HFFc6 (cell line): ENCODE results near the gene TTC21A. TPM values are rescaled to one million over a fixed set of nuclear protein-coding genes. Genes with fewer than 3 reads are reported as not detected.
"Not testable (repeated sequence)": the region's sequence is repeated elsewhere in the genome, so short reads cannot be mapped to it uniquely, and the experiment has no call there.

Experiments
- DNase-seq: peaks from one replicate; pipeline ENCODE4 v3.0.0-alpha.2; 2018
- H3K27ac Mint-ChIP-seq: 2 replicates; pipeline ENCODE4 v1.8.0; 2020; ENCODE audit warnings: mild to moderate bottlenecking, mixed read lengths
- H3K27me3 Mint-ChIP-seq: 2 replicates; pipeline ENCODE4 v1.8.0; 2021; ENCODE audit warnings: mild to moderate bottlenecking, moderate library complexity, mixed read lengths; ENCODE audit not compliant: insufficient read depth
- H3K36me3 Mint-ChIP-seq: 2 replicates; pipeline ENCODE4 v1.8.0; 2021; ENCODE audit warnings: low read depth, mixed read lengths
- H3K4me1 Mint-ChIP-seq: 2 replicates; pipeline ENCODE4 v1.8.0; 2020; ENCODE audit warnings: low read depth, mixed read lengths
- H3K4me3 Mint-ChIP-seq: 2 replicates; pipeline ENCODE4 v1.8.0; 2020; ENCODE audit warnings: mild to moderate bottlenecking, moderate library complexity, mixed read lengths
- H3K9me3 Mint-ChIP-seq: 2 replicates; pipeline ENCODE4 v1.8.0; 2020; ENCODE audit warnings: mild to moderate bottlenecking, mixed read lengths
- total RNA-seq, 6 experiments: library from RNA; stranded (reverse); fragmentation: NEBNext Ultra II Directional; extraction: Animal tissue kit (Norgen Biotek cat#: 25700); gene quantifications; 2 replicates in 1 of 6; 3 replicates in 5 of 6; pipeline ENCODE4 v1.2.3, GENCODE V29; 2021
- TF ChIP-seq, protein P1 (sequence below): fragments of 200-600 bp; sonication (generic); IDR thresholded peaks from 2 replicates; pipeline ENCODE4 v1.5.0; 2021; ENCODE audit warnings: antibody characterized with exemption, mild to moderate bottlenecking

Gene TTC21A
- total RNA-seq, 6 experiments from 2014 or later = 0.91 to 2.2 (median 1.8) TPM

GRCh38 chr3:39169712-39170111, 62.2 kb downstream of the TTC21A start:
- H3K36me3 Mint-ChIP-seq = no peaks in the 10 kb centered on the region
- no peaks in the 10 kb centered on the region for H3K9me3 Mint-ChIP-seq
- no peak overlapping the region for H3K27ac Mint-ChIP-seq
- peaks cover 55% of the 10 kb centered on the region for H3K4me1 Mint-ChIP-seq
- H3K4me3 Mint-ChIP-seq = no peak overlapping the region
- TF ChIP-seq, protein P1, sequence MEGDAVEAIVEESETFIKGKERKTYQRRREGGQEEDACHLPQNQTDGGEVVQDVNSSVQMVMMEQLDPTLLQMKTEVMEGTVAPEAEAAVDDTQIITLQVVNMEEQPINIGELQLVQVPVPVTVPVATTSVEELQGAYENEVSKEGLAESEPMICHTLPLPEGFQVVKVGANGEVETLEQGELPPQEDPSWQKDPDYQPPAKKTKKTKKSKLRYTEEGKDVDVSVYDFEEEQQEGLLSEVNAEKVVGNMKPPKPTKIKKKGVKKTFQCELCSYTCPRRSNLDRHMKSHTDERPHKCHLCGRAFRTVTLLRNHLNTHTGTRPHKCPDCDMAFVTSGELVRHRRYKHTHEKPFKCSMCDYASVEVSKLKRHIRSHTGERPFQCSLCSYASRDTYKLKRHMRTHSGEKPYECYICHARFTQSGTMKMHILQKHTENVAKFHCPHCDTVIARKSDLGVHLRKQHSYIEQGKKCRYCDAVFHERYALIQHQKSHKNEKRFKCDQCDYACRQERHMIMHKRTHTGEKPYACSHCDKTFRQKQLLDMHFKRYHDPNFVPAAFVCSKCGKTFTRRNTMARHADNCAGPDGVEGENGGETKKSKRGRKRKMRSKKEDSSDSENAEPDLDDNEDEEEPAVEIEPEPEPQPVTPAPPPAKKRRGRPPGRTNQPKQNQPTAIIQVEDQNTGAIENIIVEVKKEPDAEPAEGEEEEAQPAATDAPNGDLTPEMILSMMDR = no peak
- DNase-seq = no peak
- peaks cover 3% of the 10 kb centered on the region; the same call in 1 of the 2 replicates for H3K27me3 Mint-ChIP-seq

DNA sequence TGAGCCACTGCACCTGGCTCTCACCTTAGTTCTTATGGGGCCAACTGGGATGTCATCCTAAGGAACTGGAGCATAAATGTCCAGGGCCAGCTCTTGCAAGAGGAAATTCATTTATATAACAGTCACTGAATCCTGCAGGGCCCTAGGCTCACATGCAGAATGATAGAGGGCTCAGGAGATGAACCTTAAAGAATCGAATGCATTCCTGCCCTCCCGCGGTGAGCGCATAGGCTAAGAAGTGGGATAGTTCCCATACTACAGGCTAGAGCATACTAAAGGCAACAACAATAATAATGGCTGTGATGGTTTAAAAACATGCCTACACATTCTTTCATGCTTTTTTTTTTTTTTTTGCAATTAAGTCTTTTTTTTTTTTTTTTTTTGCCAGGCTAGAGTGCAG, 63.0 kb downstream of the TTC21A start:
- peaks cover 3% of the 10 kb centered on the region; the same call in 1 of the 2 replicates for H3K27me3 Mint-ChIP-seq
- DNase-seq = no peak
- no peaks in the 10 kb centered on the region for H3K36me3 Mint-ChIP-seq
- TF ChIP-seq, protein P1 = no peak
- H3K9me3 Mint-ChIP-seq = no peaks in the 10 kb centered on the region
- no peak overlapping the region for H3K4me3 Mint-ChIP-seq
- no peak overlapping the region for H3K27ac Mint-ChIP-seq
- H3K4me1 Mint-ChIP-seq = peaks cover 53% of the 10 kb centered on the region

- peaks cover 51% of the 10 kb centered on the region for H3K4me1 Mint-ChIP-seq
- H3K36me3 Mint-ChIP-seq, DNase-seq, H3K9me3 Mint-ChIP-seq, H3K4me3 Mint-ChIP-seq, H3K27ac Mint-ChIP-seq, H3K27me3 Mint-ChIP-seq: not testable (repeated sequence)
These were observed 63.4 kb downstream of the TTC21A start for GRCh38 chr3:39170877-39171276.

DNA sequence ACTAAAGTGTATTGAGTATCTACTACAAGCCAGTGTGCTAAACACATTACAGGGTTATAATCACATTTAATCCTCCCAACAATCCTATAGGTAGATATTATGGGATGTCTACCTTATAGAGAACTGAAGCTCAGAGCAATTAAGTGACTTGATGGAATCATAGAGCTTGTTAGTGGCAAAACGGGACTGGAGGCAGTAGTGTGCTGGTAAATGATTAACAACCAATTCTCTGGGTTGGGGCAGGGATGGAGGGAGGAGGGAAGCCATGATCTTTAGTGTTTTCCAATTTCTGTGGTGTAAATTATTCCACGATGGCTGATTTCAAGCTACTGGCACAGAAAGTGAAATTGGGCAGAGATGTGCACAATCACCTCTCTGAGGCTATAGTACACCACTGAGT, 64.4 kb downstream of the TTC21A start:
- H3K4me3 Mint-ChIP-seq = no peak overlapping the region
- H3K36me3 Mint-ChIP-seq = no peaks in the 10 kb centered on the region
- peaks cover 3% of the 10 kb centered on the region for H3K27me3 Mint-ChIP-seq
- H3K9me3 Mint-ChIP-seq = no peaks in the 10 kb centered on the region
- H3K4me1 Mint-ChIP-seq = peaks cover 50% of the 10 kb centered on the region
- TF ChIP-seq, protein P1 = no peak
- no peak overlapping the region for H3K27ac Mint-ChIP-seq
- DNase-seq = no peak

GRCh38 chr3:39173318-39174125, 66.0 kb downstream of the TTC21A start:
- TF ChIP-seq, protein P1 = no peak
- Mint-ChIP-seq H3K27me3 (peaks cover 3% of the 10 kb centered on the region), H3K4me3 (no peak overlapping the region), H3K9me3 (no peaks in the 10 kb centered on the region), H3K36me3 (no peaks in the 10 kb centered on the region), H3K4me1 (peaks cover 49% of the 10 kb centered on the region), H3K27ac (no peak overlapping the region)
- no peak for DNase-seq

DNA sequence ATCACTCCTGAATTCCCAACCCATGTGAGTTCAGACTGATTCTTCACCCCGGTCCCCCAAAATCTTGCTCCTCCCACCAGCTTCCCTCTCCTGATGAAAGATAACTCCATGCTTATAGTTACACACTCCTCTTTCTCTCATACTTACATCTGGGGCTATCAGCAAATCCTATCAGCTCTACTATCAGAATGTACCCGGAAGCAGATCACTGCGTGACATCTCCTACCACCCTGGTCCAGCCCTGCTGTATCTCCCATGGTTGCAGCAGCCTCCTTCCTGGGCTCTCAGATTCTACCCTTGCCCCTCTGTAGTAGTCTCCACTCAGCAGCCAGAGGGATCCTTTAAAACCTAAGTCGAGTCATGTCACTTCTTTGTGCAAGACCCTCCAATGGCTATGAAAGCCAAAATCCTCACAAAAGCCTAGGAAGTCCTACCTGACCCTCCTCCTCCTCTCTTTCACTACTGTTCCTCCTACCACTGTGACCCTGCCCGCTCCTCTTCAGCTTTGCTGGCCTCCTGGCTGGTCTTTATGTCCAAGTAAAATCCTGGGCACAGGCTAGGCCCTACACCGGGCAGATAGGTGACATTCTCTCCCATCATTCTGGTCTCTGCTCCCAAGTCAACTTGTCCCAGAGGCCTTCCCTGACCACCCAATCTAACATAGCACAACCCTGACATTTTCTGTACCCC, 68.7 kb downstream of the TTC21A start:
- no peak overlapping the region for H3K4me3 Mint-ChIP-seq
- no peaks in the 10 kb centered on the region for H3K36me3 Mint-ChIP-seq
- TF ChIP-seq, protein P1 = no peak
- peaks cover 4% of the 10 kb centered on the region for H3K27me3 Mint-ChIP-seq
- no peak for DNase-seq
- H3K9me3 Mint-ChIP-seq = no peaks in the 10 kb centered on the region
- peaks cover 68% of the 10 kb centered on the region for H3K4me1 Mint-ChIP-seq
- H3K27ac Mint-ChIP-seq = peak overlapping the region; percentile 99; the same call in 1 of the 2 replicates
